Endometrium (tissue), 2 donors: ENCODE measurements around the gene HEXIM1.

Experiments used
- FAIRE-seq: peaks from 2 replicates; lab custom pipeline; 2012; peaks lifted over from hg19 to GRCh38; lab: Jason Lieb, UNC
- donor health status: control.
- donor health status: control.

The HEXIM1 gene

DNA sequence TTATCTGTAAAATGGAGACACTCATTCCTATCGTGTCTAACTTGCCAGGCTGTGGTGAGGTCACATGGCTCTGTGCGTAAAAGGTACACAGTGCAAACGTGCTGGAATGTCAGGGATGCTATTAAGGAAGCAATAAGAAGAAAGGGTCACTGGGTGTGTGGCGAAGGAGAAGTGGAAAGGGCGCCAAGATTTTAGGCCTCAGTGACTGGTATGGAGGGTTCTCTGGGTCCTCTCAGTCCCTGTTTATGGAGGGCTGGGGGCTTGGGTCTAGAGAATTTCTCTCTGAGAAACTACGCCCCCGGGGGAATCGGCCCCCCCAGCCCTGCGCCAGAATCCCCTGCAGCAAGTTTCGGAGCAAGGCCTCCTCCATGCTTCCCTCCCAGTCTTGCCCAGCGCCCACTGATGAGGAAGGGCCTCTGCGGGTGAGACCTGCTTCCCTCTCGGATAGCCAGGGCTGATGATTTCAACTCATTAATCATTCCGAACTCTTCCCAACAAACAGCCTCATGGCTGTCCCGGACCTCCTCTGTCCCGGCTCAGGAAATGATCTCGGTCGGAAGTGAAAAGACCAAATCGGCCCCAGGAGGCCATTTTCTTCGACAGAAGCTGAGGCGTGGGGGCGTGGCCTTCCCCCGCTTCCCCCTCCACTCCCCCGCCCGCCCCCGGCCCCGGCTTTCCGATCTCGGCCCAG is 1.2 kb upstream of the HEXIM1 start:
- no peak for FAIRE-seq

DNA sequence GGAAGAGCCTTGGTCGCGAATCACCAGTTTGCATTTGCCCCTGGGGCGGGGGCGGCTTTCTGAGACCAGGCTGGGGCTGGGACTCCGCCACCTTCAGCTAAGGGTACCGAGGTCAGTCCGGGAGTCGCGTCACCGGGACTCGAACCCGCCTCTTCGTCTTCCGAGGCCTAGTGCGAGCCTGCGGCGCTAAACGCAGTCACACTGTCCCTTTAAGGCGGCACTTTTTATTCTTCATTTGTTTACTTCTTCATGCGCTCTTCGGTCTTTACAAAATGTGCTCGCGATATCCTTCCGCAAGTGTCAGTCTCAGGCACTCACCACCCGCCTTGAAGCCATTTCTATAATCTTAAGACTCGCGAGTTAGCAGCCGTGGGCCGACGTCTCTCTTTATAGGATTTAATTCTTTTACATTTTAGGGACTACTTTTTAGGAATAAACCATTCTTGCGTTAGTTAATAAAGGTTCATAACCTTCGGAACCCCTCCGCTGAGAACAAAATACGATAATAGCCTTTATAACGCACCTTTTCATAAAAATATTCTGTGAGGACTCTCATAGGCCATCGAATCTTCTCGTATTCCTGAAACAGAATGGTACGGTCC is 593 bp upstream of the HEXIM1 start:
- FAIRE-seq, result no peak

DNA sequence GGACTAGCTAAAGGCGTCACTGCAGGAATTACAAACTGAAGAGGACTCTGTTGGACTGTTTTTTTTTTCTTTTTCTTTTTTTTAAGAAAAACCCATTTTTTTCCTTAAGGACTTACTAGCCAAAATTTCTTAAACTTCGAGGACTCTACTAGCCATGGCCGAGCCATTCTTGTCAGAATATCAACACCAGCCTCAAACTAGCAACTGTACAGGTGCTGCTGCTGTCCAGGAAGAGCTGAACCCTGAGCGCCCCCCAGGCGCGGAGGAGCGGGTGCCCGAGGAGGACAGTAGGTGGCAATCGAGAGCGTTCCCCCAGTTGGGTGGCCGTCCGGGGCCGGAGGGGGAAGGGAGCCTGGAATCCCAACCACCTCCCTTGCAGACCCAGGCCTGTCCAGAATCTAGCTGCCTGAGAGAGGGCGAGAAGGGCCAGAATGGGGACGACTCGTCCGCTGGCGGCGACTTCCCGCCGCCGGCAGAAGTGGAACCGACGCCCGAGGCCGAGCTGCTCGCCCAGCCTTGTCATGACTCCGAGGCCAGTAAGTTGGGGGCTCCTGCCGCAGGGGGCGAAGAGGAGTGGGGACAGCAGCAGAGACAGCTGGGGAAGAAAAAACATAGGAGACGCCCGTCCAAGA is 878 bp downstream of the HEXIM1 start:
- no peak for FAIRE-seq

DNA sequence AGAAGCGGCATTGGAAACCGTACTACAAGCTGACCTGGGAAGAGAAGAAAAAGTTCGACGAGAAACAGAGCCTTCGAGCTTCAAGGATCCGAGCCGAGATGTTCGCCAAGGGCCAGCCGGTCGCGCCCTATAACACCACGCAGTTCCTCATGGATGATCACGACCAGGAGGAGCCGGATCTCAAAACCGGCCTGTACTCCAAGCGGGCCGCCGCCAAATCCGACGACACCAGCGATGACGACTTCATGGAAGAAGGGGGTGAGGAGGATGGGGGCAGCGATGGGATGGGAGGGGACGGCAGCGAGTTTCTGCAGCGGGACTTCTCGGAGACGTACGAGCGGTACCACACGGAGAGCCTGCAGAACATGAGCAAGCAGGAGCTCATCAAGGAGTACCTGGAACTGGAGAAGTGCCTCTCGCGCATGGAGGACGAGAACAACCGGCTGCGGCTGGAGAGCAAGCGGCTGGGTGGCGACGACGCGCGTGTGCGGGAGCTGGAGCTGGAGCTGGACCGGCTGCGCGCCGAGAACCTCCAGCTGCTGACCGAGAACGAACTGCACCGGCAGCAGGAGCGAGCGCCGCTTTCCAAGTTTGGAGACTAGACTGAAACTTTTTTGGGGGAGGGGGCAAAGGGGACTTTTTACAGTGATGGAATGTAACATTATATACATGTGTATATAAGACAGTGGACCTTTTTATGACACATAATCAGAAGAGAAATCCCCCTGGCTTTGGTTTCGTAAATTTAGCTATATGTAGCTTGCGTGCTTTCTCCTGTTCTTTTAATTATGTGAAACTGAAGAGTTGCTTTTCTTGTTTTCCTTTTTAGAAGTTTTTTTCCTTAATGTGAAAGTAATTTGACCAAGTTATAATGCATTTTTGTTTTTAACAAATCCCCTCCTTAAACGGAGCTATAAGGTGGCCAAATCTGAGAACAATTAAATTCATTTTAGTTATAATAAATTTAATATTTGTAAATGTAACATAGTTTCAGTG is 1.7 kb downstream of the HEXIM1 start:
- FAIRE-seq, result no peak

DNA sequence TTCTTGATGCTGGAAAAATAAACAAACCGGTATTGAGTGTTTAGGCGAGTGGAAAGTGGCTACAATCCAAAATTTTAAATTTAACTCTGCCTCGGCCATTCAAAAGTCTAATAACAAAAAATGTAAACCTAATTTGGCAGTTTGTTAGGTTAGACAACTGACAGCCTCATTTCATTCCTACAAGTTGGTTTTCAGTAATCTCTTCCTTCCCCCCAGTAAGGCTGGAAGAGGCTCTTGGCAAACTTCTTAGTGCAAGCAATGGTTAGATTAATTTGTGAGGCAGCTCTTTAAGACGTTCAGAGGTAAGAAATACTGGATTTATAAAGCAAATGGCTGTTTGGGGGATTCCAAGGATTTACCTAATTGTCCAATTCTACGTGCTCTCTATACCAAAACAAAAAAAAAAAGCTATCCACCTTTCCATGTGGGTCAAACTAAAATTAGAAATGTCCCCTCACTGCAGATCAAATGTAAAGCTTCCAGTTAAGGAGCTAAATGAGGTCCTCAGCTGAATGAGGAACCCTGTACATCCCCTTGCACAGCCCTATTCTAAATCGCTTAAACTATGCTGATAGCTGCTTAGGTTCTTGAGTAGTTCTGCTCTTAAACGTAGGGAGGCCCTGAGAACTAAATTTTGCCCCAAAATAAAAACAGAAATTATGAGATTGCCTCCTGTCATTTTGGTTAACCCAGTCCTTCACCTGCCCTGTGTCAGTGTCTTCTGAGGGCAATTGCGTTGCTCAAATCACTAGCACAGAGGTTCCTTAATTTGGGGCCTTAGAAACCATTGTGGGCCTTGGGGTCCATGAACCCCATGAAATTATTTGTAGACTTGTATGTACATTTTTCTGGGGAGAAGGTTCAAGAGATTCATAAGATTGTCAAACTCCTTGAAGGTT is 2.9 kb downstream of the HEXIM1 start:
- FAIRE-seq, result no peak

DNA sequence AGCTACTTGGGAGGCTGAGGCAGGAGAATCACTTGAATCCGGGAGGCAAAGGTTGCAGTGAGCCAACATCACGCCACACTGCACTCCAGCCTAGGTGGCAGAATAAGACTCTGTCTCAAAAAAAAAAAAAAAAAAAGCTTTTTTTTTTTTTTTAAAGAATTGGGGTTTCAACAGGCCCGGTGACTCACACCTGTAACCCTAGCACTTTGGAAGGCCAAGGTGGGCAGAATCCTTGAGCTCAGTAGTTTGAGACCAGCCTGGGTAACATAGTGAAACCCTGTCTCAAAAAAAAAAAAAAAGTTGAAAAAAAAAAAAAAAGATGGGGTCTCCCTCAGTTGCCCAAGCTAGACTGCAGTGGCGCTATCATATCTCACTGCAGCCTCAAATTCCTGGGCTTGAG is 6.8 kb downstream of the HEXIM1 start:
- FAIRE-seq, result no peak

DNA sequence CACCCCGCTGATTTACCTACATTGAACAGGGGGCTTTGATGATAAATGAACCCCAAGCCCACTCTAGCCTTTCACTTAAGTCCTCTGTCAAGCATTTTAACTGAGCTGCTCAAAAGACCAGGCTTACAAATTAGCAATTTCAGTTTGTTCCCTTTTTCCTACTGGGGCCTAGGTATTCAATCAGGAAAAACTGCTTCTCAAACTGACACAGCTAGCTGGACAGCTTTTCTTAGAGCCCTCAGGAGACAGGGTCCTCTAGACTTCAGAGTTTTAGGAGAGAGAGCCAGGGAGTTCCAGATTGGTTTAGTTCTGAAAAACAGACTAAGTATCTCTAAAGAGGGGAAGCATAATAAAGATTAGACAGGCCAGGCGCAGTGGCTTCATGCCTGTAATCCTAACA is 7.2 kb downstream of the HEXIM1 start:
- no peak for FAIRE-seq

DNA sequence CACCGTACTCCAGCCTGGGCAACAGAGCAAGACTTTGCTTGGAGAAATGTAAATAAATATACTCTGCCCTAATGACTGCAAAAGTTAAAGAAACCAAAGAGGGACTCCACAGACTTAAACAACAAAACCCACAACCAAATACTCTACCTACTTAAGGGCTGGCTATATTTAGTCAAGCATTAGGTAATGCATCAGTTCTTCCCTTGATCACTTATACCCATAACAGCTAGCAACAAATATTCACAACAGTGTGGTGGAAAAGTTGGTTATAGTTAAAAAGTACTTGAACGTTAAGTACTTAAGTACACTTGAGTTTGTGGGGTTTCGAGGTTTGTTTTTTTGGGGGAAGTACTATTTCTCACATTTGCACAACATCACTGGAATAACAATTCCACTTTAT is 8.0 kb downstream of the HEXIM1 start:
- FAIRE-seq, result no peak

DNA sequence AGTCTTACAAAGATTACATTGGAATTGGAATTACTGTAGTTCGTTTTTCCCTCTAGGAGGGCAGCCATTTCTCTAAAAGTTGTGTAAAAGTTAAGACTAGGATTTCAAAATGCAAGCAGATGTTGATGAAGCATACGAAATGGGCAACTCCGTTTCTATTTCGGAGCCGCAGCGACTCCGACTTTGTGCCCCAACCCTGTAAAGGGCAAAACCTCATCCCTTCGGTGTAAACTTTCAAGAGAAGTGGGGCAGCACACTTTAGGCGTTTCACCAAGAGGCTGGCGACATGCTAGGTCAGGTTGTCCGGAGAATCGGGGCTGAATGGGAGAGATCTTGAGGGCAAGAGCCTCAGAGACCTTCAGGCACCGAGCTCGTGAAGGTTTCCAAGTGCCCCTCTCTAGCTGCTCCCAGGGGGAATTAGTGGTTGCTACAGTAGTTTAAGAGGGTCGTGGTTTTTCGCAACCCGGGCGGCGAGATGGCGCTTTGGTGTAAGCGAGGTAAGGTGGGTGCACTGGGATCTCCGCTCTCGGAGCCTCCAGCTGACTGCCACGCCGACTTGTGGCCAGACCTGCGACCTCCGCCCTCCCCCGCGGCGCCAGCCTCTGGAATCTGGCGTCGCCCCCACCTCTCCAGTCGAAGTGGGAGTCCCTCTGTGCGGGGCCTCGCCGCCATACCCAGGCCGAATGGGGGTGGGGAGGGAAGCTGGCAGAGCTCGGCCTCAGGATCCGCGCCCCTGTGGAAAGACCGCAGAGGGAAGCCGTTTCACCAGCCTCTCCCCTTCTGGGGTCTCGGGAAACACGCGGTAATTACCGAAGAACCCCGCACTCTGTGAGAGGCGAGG is 12.4 kb downstream of the HEXIM1 start:
- no peak for FAIRE-seq

DNA sequence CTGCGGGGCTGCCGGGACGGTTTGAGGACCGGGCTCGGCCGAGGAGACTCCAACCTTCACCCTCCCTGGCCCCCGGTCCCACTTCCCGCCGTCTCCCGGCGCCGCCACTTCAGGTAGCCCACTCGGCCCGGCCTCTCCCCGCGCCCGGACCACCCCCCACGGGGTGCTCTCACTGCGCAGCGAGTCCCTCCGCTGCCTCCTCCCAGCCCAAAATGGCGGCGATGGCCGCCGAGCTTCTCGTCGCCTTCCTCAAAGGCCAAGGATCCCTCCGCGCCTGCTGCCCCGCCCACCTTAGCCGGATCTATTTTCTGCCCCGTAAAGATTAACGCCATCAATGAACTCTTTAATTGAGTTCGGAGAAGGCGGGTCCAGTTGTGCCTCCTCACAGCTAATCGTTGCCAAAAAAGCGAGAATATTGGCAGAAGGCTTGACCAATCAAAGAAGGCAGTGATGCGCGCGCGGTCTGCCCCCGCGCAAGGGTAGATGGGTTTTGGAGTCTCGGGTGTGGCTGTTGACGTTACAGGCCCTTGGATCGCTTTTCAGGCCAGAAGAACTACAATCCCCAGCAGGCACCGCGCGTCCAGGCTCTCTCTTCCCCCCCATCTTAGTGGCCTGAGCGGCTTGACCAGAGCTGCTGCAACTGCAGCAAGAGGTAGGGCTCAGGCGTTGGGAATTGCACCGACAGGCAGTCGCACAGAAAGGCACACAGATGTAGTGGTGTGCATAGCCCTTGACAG is 13.2 kb downstream of the HEXIM1 start, which contains the start of gene HEXIM2:
HEXIM2 (plus strand) TSS at position 588 of the 737 bp plus-strand sequence. CDS start 919 bp downstream, outside the sequence.
- FAIRE-seq, result peak; percentile 99

DNA sequence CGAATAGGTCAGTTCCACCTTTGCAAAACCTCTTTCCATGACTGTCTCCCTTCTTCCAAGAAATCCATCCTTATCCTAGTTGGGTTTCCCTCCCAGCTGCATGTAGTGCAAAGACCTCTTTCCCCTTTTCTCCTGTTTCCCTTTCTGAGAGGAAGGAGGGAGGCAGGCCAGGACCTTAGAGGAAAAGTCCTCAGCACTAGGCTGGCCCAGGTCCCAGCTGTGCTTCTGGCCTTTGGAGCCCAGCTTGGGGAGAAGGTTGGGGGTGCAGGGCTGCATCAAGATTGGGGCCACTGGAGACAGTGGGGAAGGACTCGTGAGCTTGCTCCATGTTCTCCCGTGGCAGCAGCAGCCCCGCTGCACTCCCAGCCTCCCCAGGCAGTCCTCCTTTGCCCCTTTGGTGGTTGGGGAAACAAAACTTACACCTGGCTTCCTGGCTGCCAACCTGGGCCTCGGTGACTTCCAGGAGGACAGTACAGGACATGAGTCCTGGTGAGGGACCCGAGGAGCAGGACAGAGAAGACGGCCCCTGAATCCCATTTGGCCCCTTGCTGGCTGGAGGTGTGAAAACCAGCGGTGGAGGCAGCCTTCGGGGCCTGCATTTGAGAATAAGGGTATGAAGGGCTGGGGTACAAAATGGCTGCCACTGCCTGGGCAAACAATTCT is 13.9 kb downstream of the HEXIM1 start:
- FAIRE-seq, result no peak

DNA sequence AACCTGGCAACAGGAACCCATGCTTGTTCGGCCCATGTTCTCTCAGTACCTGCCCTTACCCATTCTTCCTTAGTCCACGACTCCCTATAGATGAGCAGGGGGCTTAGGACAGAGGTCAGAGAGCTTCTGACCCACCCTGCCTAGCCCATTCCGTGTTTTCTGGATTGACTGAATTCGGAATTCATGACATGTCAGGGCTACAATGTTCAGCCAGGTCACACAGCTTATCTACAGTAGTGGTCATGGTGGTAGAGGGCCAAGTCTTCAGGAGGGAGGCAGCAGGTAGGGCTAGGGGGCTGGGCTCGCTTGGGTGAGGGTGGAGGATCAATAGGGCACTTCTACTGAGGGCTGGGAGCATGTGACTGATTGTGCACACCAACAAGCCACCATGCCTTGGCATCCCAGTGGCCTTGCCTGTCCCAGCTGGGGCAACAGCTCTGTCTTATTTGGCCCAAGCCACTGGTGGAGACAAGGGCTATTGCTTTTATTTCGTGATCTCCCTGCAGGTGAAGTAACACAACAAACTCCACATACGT is 16.5 kb downstream of the HEXIM1 start:
- FAIRE-seq, result no peak

DNA sequence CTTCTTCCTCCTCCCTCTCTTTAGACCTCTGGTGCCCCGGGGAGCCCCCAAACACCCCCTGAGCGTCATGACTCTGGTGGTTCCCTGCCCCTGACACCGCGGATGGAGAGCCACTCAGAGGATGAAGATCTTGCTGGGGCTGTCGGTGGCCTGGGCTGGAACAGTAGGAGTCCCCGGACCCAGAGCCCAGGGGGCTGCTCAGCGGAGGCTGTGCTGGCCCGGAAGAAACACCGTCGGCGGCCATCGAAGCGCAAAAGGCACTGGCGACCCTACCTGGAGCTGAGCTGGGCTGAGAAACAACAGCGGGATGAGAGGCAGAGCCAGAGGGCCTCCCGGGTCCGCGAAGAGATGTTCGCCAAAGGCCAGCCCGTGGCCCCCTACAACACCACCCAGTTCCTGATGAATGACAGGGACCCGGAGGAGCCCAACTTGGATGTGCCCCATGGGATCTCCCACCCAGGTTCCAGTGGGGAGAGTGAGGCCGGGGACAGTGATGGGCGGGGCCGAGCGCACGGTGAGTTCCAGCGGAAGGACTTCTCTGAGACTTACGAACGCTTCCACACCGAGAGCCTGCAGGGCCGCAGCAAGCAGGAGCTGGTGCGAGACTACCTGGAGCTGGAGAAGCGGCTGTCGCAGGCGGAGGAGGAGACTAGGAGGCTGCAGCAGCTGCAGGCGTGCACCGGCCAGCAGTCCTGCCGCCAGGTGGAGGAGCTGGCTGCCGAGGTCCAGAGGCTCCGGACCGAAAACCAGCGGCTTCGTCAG is 20.9 kb downstream of the HEXIM1 start:
- FAIRE-seq, result no peak

DNA sequence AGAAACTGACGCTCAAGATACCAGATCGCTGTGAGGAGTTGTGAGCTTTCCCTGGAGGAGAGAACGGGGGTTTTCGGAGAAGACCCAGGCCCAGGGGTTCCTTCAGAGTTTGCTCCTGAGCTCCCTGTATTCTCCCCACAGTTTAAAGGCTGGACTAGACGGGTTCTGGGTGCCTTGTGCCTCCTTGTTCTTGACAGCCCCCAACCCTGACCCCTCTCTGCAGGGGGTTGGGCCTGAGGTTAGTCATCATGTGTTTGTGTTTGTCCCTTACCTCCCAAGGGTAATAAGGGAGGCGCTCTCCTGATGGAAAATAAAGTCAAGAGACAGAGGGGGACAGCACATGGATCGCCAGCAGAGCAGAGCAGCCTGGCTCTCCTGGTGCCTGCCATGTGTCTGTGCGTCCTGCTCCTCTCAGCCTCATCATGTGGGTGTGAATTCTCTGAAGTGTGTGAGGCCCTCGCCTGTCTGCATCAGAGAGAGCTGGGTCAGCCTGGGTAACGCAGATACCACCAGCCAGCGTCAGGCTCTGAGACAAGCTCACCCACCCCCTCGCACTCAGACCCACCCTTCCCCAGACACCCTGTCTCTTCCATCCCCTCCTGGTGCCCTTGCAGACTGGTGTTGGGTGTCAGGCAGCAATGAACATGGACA is 22.1 kb downstream of the HEXIM1 start:
- FAIRE-seq, result no peak

DNA sequence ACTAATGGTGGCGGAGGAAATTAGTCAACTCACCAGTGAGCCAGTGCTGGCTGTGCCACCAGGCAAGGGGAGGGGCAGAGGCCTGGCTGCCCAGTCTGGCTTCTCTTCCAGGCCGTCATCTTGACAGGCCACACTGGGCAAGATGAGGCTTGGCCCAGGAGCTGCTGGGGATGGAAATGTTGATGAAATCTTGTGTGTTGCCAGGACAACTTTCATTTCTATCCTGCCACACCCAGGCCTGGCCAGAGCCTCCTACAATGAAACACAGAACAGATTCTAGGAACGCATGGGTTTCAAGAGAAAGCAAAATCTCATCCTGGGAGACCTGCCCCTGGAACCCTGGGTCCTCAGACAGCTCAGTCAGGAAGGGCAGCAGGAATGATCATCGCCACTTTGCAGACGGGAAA is 22.7 kb downstream of the HEXIM1 start:
- no peak for FAIRE-seq

DNA sequence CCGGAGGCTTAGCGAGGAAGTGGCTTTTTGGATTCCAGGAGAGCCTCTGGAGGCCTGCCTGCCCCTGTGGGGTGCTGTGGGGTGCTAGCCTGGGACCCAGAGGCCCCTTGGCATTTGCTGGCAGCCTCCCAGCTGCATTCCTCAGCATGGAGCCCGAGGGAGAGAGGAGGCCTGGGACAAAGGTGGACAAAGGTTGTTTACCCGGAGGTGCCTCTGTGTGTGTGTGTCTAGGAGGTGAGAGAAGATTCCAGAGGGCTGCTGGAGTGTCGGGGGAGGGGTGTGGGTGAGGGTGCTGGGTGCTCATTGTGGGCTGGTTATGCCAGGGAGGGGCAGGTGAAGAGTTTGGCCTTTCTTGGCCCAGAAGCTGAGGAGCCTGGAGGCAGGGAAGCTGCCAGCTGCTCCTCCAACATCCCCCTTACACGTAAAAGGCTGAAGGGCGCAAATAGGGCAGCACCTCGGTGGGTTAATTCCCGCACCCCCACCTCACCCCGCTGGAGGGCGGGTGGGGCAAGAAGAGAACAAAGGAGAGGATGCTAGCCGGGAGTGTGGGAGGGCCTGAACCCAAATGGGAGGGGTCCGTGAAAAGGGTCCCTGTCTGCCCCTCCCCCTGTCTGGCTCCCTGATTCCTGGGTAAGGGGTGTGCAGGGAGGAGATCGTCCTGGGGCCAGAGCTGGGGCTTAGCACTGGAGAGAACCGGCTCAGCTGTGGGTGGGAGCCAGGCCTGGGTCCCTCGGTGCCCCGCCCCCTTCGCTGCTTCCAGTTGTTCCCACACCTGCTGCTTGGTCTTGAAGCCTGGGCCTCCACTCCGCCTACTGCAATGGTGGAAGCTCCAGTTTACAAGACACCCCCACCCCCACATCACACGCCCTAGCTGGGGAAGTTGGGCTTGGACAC is 23.3 kb downstream of the HEXIM1 start:
- FAIRE-seq, result no peak

DNA sequence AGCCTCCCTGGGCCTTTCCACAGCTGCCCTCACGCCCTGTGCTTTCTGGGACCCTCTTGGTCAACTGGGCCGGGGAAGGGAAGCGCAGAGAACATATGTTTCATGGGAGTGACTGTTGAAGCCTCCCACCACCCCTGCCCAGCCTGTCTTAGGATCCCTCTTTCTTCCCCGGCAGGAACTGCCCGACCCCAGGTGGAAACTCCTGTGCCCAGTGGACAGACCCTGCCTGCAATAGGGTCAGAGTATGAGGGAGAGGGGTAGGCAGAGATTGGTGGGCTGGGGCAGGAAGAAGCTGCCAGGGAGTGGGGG is 23.9 kb downstream of the HEXIM1 start:
- FAIRE-seq, result no peak
